ENCODE data around the gene ARG1.

Gene ARG1

GRCh38 chr6:131629651-131630050, 56.6 kb downstream of the ARG1 start:
- no peak for DNase-seq (ENCODE audit: extremely low read depth, low read depth)
- TF ChIP-seq CTCF (IDR thresholded peaks at IDR 0.05; ENCODE audit: low read depth, low read length, missing control alignments): no peak
- H3K4me3 ChIP-seq (replicated peaks; ENCODE audit: low read depth, low read length): no peak overlapping the region

GRCh38 chr6:131631625-131632289, 58.7 kb downstream of the ARG1 start:
- no peak for TF ChIP-seq CTCF (IDR thresholded peaks at IDR 0.05; ENCODE audit: low read depth, low read length, missing control alignments)
- DNase-seq (ENCODE audit: extremely low read depth, low read depth): no peak
- H3K4me3 ChIP-seq (replicated peaks; ENCODE audit: low read depth, low read length): no peak overlapping the region
